T47D (cell line): ENCODE measurements around the gene DHRS3.

Experiments
- DNase-seq, 2 experiments: peaks; one replicate each; pipeline versions ENCODE4 v3.0.0 to v3.0.0-alpha.2; 2011 to 2012; ENCODE audit warnings: low read depth in 1 of 2, low spot score in 1 of 2
- JUND ChIP-seq: IDR thresholded peaks from 2 replicates; pipeline ENCODE4 v1.6.1; 2012; ENCODE audit warnings: low read depth
- in situ Hi-C: cut with HindIII; loops from 2 replicates; pipeline ENCODE4 v1.10.0; 2016; ENCODE audit warnings: low sequenced_read_pairs, low pct_unique_long_range_greater_than_20kb

The DHRS3 gene

DNA sequence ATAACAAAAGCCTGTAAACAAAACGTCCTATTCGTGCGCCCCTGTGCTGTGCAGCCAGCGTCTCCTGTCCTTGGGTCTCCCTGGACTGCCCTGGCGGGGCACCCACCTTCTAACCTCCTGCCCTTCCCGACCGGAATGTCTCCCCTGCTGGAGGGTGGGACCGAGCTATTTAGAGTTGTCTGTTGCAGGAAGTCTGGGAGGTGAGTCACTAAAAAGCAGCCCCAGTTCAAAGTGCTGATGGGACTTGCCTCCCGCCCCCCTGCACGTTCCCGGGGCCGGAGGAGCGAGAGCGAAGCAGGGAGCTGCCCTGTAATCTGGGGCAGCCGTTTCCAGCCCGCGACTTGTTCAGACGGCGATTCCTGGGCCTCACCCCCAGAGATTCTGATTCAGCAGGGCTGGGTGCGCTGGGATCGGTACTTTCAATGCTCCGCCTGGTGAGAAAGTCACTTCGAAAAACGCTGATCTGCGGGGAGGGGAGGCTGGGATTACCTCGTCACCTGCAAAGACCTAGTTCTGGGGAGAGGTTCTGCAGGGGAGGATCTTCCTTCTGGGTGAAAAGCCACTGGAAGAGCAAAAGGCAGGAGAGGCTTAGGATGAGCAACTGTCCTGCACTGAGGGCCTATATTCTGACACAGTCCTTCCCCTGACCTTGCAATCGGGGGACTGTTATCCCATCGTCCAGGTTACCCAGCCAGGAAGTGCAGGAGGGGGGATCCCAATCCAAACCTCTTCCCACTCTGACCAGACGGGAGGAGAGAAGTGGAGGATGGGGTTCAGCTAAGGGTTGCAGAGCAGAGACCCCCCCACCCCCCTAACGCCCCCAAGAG, 1.2 kb upstream of the DHRS3 start:
- no peak for DNase-seq
- TF ChIP-seq JUND, result no peak
- in situ Hi-C loops, result no loop called here

GRCh38 chr1:12618661-12618964, 603 bp upstream of the DHRS3 start:
- TF ChIP-seq JUND, result no peak
- in situ Hi-C loops, result no loop called here
- no peak for DNase-seq

DNA sequence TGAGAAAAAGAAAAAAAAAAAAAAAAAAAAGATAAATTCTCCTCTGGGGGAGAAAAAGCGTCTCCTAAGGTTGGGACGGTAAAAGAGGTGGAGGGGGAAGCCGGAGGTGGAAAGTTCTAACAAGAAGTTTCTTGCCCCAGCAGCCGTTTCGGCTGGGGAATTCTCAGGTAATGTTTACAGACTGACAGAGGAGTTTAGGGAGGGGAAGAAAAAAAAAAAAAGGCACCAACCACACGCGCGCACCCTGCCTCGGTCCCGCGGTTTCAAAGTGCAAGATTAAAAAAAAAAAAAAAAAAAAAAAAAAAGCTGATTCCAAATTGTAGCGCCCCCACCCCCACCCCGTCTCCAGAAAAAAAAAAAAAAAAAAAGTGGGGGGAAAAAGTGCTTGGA, 504 bp downstream of the DHRS3 start:
- no peak for TF ChIP-seq JUND
- in situ Hi-C loops, result no loop called here
- DNase-seq, result peak in 1 of 2 experiments; percentile 35

DNA sequence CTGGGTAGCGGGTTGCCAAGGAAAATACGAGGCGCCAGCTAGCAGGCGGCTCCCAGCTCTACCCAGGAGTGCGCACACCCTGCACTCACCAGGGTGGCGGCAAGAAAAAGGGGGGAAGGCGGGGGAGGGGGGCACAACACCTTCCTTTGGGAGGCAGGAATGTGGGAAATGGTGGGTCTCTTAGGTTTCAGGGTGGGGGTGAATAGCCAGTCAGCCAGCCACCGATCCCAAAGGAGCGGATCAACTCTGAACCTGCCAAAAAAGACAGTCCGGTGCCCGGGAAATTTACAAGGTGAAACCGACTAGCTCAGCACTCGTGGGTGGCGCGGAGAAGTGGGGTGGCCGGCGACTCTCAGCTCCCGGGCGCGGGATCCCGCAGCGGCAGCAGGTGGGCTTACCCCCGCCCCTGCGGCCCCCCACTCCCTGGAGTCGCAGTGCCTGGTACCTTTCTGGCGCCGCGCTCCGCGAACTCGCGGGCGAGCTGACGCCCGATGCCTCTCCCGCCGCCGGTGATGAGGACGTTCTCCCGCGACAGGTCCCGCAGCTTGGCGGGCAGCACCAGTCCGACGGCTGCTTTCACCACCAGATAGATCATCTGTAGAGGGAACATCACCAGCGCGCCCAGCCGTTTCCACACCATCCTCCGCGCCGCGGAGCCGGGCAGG, 1.2 kb downstream of the DHRS3 start:
- peak in 1 of 2 experiments; percentile 41 for DNase-seq
- in situ Hi-C loops, result no loop called here

DNA sequence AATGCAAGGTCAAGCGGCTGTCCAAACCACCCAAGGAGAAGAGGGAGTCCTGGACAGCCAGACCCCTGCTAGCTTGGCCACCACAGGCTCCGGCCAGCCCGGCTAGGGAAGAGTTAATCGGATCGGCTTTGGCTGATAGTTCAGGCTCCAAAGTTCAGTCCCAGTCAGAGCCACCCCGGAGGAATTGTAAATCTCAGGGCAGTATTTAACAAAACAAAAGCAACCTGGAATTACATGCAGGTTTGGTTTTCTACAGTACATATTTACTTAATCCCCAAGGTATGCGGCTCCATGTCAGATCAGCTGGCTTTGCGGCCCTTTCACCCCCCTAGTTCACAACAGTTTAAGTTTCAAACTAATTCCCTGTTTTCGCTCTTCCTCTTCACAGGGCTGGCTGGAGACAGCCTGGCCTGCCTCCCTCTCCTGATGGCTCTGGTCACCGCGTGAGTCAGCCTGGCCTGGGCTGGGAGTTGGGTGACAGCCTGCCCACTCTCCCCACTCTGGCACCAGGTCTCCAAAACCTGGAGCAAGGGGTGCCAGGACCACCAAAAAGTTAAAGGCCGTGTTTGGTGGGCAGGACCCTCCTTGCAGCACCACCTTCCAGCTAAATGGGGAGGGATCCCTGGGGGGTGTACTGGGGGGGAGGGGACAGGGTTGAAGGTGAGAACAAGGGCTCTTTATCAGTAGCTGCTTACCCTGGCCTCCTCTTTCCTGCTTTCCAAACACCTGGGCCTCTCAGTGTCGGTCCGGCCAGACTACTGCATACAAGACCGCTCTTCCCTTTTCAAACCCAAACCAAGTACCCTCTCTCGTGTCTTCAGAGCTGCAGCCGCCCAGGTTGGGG, 1.9 kb downstream of the DHRS3 start:
- TF ChIP-seq JUND, result no peak
- in situ Hi-C loops, result no loop called here
- DNase-seq, result peak in 1 of 2 experiments; percentile 83

More for the DNA sequence above, 1.2 kb downstream of the DHRS3 start:
- no peak for TF ChIP-seq JUND

DNA sequence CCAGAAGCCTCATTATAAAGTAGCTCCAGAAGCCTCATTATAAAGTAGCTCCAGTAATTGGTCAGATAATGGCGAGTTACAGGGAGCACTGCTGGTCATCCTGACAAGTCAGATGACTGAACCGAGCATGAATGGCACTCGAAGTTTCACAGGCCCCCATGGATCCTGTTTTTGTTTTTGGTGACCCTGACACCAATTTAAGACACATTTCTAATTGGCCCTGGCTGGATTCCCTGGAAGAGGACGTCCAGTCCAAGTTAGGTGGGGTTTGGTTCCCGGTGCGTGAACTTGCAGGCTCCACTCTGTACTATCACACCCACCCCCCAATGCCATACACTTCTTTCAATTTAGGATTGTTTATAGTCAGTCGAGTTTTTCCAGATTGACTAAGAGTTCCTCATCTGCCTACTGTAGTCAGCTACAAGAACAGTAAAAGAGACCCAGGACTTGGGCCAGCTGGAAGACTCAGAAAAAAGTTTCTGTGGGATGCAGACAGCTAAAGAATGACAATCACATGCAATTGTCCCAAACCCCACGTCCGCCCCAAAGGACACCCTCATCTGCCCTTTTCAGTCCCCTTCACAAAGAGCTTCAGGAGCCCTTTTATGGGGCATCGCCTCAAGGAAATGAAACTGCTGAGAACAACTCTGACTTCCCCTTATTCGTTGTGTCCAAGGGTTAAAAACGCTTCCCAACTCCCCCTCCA, 2.7 kb downstream of the DHRS3 start:
- in situ Hi-C loops, result no loop called here
- no peak for TF ChIP-seq JUND
- no peak for DNase-seq

GRCh38 chr1:12614402-12615158, 3.4 kb downstream of the DHRS3 start:
- DNase-seq, result no peak
- no peak for TF ChIP-seq JUND
- in situ Hi-C loops, result no loop called here

- in situ Hi-C loops, result no loop called here
- DNase-seq, result no peak
- no peak for TF ChIP-seq JUND
These were observed 4.8 kb downstream of the DHRS3 start for GRCh38 chr1:12613180-12613579.

DNA sequence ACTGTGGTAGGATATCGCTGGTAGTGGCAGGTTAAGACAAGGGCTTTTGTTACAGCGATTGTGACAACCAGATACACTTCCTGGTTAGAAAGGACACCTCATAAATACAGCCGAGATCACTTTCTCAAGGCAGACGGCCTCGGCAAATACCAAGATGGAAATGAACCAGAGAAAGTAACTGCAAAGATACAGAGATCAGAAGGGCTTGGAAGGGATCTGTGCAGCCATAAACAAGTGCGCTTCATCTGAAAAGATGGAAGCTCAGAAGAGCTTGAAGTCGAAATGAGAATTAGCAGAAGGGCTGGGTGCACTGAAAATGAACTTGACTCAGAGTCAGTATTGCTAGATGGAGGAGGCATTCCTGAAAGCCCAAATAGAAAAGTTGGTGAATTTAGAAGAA, 7.1 kb downstream of the DHRS3 start:
- TF ChIP-seq JUND, result no peak
- in situ Hi-C loops, result no loop called here
- DNase-seq, result no peak

DNA sequence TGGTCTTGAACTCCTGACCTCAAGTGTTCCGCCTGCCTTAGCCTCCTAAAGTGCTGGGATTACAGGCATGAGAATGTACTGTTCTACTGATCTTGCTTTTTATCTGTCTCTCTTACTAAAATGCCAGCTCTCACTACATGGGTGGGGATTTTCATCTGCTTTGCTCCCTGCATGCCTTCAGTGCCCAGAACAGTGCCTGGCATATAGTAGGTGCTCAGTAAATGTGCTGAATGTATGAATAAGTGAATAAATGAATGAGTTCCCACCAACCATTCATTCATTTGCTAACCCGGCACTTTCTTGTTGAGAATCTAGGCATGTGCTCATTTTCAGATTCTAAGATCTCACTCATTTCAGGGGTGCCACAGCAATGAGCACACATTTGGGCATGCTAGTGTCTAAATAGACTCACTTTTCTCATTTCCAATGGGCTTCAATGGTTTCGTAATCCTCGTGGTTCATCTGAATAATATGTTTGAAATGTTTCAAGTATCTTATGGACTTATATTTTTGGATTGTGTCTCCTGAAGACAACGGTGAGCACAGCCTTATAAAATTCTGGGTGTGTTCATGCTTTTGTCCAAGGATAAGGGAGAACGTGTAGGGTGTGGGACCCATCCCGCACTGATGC, 7.6 kb downstream of the DHRS3 start:
- no peak for DNase-seq
- TF ChIP-seq JUND, result no peak
- in situ Hi-C loops, result no loop called here

DNA sequence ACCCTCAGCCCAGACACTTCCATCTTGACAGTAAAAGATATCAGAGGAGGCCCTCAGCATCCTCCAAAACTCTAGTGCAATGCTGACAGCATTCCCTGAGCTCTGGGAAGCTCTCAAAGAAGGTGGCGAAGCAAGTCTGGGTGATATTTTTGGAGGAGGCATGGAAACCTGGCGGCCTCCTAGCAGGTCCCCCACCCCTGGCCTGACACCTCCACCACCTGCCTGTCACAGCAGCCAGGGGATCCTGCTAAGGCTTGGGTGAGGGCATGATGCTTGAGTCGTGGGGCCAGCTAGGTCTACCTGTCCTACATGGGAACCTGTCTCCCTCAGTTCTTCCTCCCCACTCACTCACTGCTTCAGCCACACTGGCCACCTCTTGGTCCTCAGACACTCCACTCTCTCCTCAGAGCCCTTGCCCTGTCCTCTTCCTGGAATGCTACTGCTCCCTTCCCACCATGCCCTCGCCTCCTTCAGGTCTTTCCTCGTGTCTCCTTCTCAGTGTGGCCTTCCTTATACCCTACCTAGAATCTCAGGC, 8.5 kb downstream of the DHRS3 start:
- in situ Hi-C loops, result no loop called here
- TF ChIP-seq JUND, result no peak
- no peak for DNase-seq
